OCI-LY7 (cell line): ENCODE measurements around the gene KCNQ5. TPM values are rescaled to one million over a fixed set of nuclear protein-coding genes. Genes with fewer than 3 reads are reported as not detected.

Experiments used
- BruUV-seq: library from RNA; stranded (reverse); fragments of 400-500 nt; replicated peaks from 2 replicates; lab custom pipeline; 2021; lab: Mats Ljungman, UMichigan
- CTCF ChIA-PET: fragments of 300-600 bp; sonication (Branson Sonifier 250); formaldehyde crosslinking; loops from one replicate; lab custom pipeline; 2022; ENCODE audit warnings: antibody characterized with exemption; ENCODE audit not compliant: unreplicated experiment; lab: Charles Lee
- POLR2A ChIA-PET: fragments of 300-600 bp; sonication (Branson Sonifier 250); formaldehyde crosslinking; loops from one replicate; lab custom pipeline; 2022; ENCODE audit warnings: antibody characterized with exemption; lab: Charles Lee
- DNase-seq: peaks from one replicate; pipeline ENCODE4 v3.0.0-alpha.2; 2015; ENCODE audit warnings: low spot score
- H2AFZ ChIP-seq: fragments of 200-600 bp; sonication (generic), shearing (Covaris generic); 2 replicates; pipeline ENCODE4 v1.6.1; 2014; ENCODE audit warnings: mild to moderate bottlenecking, antibody characterized with exemption, low read length, moderate library complexity
- H3K27ac ChIP-seq: fragments of 200-600 bp; sonication (generic); 2 replicates; pipeline ENCODE4 v1.5.1; 2014; ENCODE audit warnings: mixed run types, low read depth, mild to moderate bottlenecking, moderate library complexity, low read length, inconsistent platforms; ENCODE audit not compliant: poor library complexity, severe bottlenecking
- H3K36me3 ChIP-seq: fragments of 200-600 bp; sonication (generic); 2 replicates; pipeline ENCODE4 v1.6.1; 2014; ENCODE audit warnings: mild to moderate bottlenecking, antibody characterized with exemption, low read length, moderate library complexity, mixed read lengths; ENCODE audit not compliant: insufficient read depth
- H3K4me1 ChIP-seq: fragments of 200-600 bp; sonication (generic); 2 replicates; pipeline ENCODE4 v1.5.1; 2014; ENCODE audit warnings: mild to moderate bottlenecking, low read length; ENCODE audit not compliant: insufficient read depth, poor library complexity, severe bottlenecking
- H3K4me2 ChIP-seq: fragments of 200-600 bp; sonication (generic); 2 replicates; pipeline ENCODE4 v1.6.1; 2014; ENCODE audit warnings: mild to moderate bottlenecking, low read length
- H3K4me3 ChIP-seq: fragments of 200-600 bp; sonication (generic); 2 replicates; pipeline ENCODE4 v1.5.1; 2014; ENCODE audit warnings: mild to moderate bottlenecking, low read depth, low read length; ENCODE audit not compliant: poor library complexity, severe bottlenecking
- H3K79me2 ChIP-seq: fragments of 200-600 bp; sonication (generic); 2 replicates; pipeline ENCODE4 v1.6.1; 2016; ENCODE audit warnings: low read depth, mild to moderate bottlenecking, low read length, moderate library complexity, mixed read lengths; ENCODE audit not compliant: insufficient read depth
- H3K9me2 ChIP-seq: fragments of 200-600 bp; sonication (generic); 2 replicates; pipeline ENCODE4 v1.6.1; 2016; ENCODE audit warnings: mild to moderate bottlenecking, low read length, mixed read lengths; ENCODE audit not compliant: insufficient read depth
- H3K9me3 ChIP-seq: fragments of 200-600 bp; sonication (generic); 2 replicates; pipeline ENCODE4 v1.6.1; 2014; ENCODE audit warnings: mild to moderate bottlenecking, mixed run types, low read length, mixed read lengths
- H4K20me1 ChIP-seq: fragments of 200-600 bp; sonication (generic); 2 replicates; pipeline ENCODE4 v1.6.1; 2014; ENCODE audit warnings: mild to moderate bottlenecking, antibody characterized with exemption, low read length, moderate library complexity, mixed read lengths; ENCODE audit not compliant: insufficient read depth
- EZH2phosphoT487 ChIP-seq: fragments of 200-600 bp; sonication (generic); IDR thresholded peaks from 2 replicates; pipeline ENCODE4 v1.6.1; 2018; ENCODE audit warnings: low read depth, borderline replicate concordance, mild to moderate bottlenecking, mixed run types, antibody characterized with exemption, low read length, moderate library complexity, mixed read lengths
- intact Hi-C: fragments of 100-400 bp; cut with micrococcal nuclease; formaldehyde crosslinking; loops from one replicate; pipeline ENCODE4 v1.10.0; 2022; ENCODE audit not compliant: unreplicated experiment
- total RNA-seq, 2 experiments: library from RNA; depleted of rRNA in 1 of 2; stranded (reverse); fragments of >200 nt in 1 of 2; shearing (Covaris generic) in 1 of 2; gene quantifications; 2 replicates each; pipeline ENCODE4 v1.2.3, GENCODE V29; 2014 to 2022
- TF ChIP-seq, protein P1 (sequence below): fragments of 200-600 bp; sonication (generic); conservative IDR thresholded peaks from 2 replicates; pipeline ENCODE4 v1.5.1; 2014; ENCODE audit warnings: mild to moderate bottlenecking, antibody characterized with exemption, low read length, moderate library complexity, mixed read lengths

Gene KCNQ5
- total RNA-seq, 2 experiments from 2014 or later, result 26.1 to 29.7 TPM

GRCh38 chr6:72623808-72624207 is 1.9 kb downstream of the KCNQ5 start:
- intact Hi-C loops, result loop anchor here (1.0 to 5.0 kb wide), 9 partner anchors 138 to 1337 kb away; partner anchors contain the start of genes EEF1A1, KHDC1, MTO1 and OGFRL1
- peak overlapping the region; percentile 92 for H3K4me2 ChIP-seq
- BruUV-seq, result TSS peak; percentile 50
- ChIA-PET POLR2A (interaction anchor here (1.6 to 5.1 kb wide), 2 partner anchors 11 to 25 kb away, joined by 7 to 27 read pairs; no protein-coding TSS in a partner anchor), CTCF (no interaction called here)
- TF ChIP-seq, protein P1, sequence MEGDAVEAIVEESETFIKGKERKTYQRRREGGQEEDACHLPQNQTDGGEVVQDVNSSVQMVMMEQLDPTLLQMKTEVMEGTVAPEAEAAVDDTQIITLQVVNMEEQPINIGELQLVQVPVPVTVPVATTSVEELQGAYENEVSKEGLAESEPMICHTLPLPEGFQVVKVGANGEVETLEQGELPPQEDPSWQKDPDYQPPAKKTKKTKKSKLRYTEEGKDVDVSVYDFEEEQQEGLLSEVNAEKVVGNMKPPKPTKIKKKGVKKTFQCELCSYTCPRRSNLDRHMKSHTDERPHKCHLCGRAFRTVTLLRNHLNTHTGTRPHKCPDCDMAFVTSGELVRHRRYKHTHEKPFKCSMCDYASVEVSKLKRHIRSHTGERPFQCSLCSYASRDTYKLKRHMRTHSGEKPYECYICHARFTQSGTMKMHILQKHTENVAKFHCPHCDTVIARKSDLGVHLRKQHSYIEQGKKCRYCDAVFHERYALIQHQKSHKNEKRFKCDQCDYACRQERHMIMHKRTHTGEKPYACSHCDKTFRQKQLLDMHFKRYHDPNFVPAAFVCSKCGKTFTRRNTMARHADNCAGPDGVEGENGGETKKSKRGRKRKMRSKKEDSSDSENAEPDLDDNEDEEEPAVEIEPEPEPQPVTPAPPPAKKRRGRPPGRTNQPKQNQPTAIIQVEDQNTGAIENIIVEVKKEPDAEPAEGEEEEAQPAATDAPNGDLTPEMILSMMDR, result no peak
- TF ChIP-seq EZH2phosphoT487, result no peak
- no peaks in the 10 kb centered on the region for H3K9me3 ChIP-seq
- H3K79me2 ChIP-seq, result peaks cover 58% of the 10 kb centered on the region
- peaks cover 43% of the 10 kb centered on the region for H3K4me1 ChIP-seq
- H3K9me2 ChIP-seq, result no peaks in the 10 kb centered on the region
- H3K36me3 ChIP-seq, result peaks cover 34% of the 10 kb centered on the region
- peak; percentile 24 for DNase-seq
- peak overlapping the region; percentile 96 for H3K27ac ChIP-seq
- H4K20me1 ChIP-seq, result peaks cover 7% of the 10 kb centered on the region; the same call in 1 of the 2 replicates
- peak overlapping the region; percentile 92 for H3K4me3 ChIP-seq
- peak overlapping the region; percentile 66; the same call in 1 of the 2 replicates for H2AFZ ChIP-seq

GRCh38 chr6:72624557-72625160 is 2.8 kb downstream of the KCNQ5 start:
- BruUV-seq, result no TSS peak
- peak overlapping the region; percentile 92 for H3K4me2 ChIP-seq
- H2AFZ ChIP-seq, result no peak overlapping the region; the same call in 1 of the 2 replicates
- CTCF ChIA-PET, result interaction anchor here (0.6 kb wide), 1 partner anchor 398 kb away, joined by 3 read pairs; no protein-coding TSS in a partner anchor
- peak overlapping the region; percentile 92 for H3K4me3 ChIP-seq
- intact Hi-C loops, result loop anchor here (1.0 to 5.0 kb wide), 8 partner anchors 138 to 1337 kb away; partner anchors contain the start of genes EEF1A1, KHDC1, MTO1 and OGFRL1
- POLR2A ChIA-PET, result interaction anchor here (0.7 to 2.2 kb wide), 2 partner anchors 11 to 822 kb away, joined by 3 to 8 read pairs; no protein-coding TSS in a partner anchor
- peaks cover 7% of the 10 kb centered on the region; the same call in 1 of the 2 replicates for H4K20me1 ChIP-seq
- H3K27ac ChIP-seq, result peak overlapping the region; percentile 96
- peaks cover 38% of the 10 kb centered on the region for H3K4me1 ChIP-seq
- DNase-seq, result peak; percentile 80
- H3K9me2 ChIP-seq, result no peaks in the 10 kb centered on the region
- peaks cover 67% of the 10 kb centered on the region for H3K79me2 ChIP-seq
- H3K9me3 ChIP-seq, result no peaks in the 10 kb centered on the region
- H3K36me3 ChIP-seq, result peaks cover 42% of the 10 kb centered on the region
- TF ChIP-seq, protein P1, result peak; percentile 94
- no peak for TF ChIP-seq EZH2phosphoT487
